PC-9 (cell line): ENCODE measurements around the gene RPL36AL. TPM values are rescaled to one million over a fixed set of nuclear protein-coding genes. Genes with fewer than 3 reads are reported as not detected.

Experiments
- BruUV-seq: library from RNA; stranded (reverse); fragments of 400-500 nt; replicated peaks from 2 replicates; lab custom pipeline; 2021; lab: Mats Ljungman, UMichigan
- CTCF ChIA-PET: fragments of 300-600 bp; sonication (Branson Sonifier 250); formaldehyde crosslinking; loops from one replicate; lab custom pipeline; 2022; ENCODE audit warnings: antibody characterized with exemption; lab: Charles Lee
- POLR2A ChIA-PET: fragments of 300-600 bp; sonication (Branson Sonifier 250); formaldehyde crosslinking; loops from one replicate; lab custom pipeline; 2022; ENCODE audit warnings: antibody characterized with exemption; ENCODE audit not compliant: unreplicated experiment; lab: Charles Lee
- DNase-seq, 2 experiments: peaks; one replicate each; pipeline versions ENCODE4 v3.0.0 to v3.0.0-alpha.2; 2015 to 2022; ENCODE audit warnings: mixed read lengths in 1 of 2
- H2AFZ ChIP-seq: fragments of 200-600 bp; sonication (generic); 2 replicates; pipeline ENCODE4 v1.8.1; 2017; ENCODE audit warnings: antibody characterized with exemption
- H3F3A ChIP-seq: fragments of 200-600 bp; sonication (generic); 2 replicates; pipeline ENCODE4 v1.8.1; 2017; ENCODE audit warnings: antibody characterized with exemption, mild to moderate bottlenecking, low read depth; ENCODE audit not compliant: insufficient read depth
- H3K27ac ChIP-seq: fragments of 200-600 bp; sonication (generic); 2 replicates; pipeline ENCODE4 v1.6.1; 2016; ENCODE audit warnings: mixed run types
- H3K27me3 ChIP-seq: fragments of 200-600 bp; sonication (generic); 2 replicates; pipeline ENCODE4 v1.6.1; 2016; ENCODE audit warnings: low read depth, mixed run types; ENCODE audit not compliant: insufficient read depth
- H3K36me3 ChIP-seq: fragments of 200-600 bp; sonication (generic); 2 replicates; pipeline ENCODE4 v1.6.1; 2016; ENCODE audit warnings: low read depth, mixed run types
- H3K4me1 ChIP-seq: fragments of 200-600 bp; sonication (generic); replicated peaks from 2 replicates; pipeline ENCODE4 v1.6.1; 2016; ENCODE audit warnings: mixed run types; ENCODE audit not compliant: insufficient read depth
- H3K4me2 ChIP-seq: fragments of 200-600 bp; sonication (generic); 2 replicates; pipeline ENCODE4 v1.6.1; 2017; ENCODE audit warnings: mixed run types
- H3K4me3 ChIP-seq: fragments of 200-600 bp; sonication (generic); 2 replicates; pipeline ENCODE4 v1.6.1; 2016; ENCODE audit warnings: mixed run types
- H3K79me2 ChIP-seq: fragments of 200-600 bp; sonication (generic); 2 replicates; pipeline ENCODE4 v1.6.1; 2017; ENCODE audit warnings: low read depth, mixed run types
- H3K9me2 ChIP-seq: fragments of 200-600 bp; sonication (generic); 2 replicates; pipeline ENCODE4 v1.8.1; 2017; ENCODE audit warnings: mild to moderate bottlenecking; ENCODE audit not compliant: insufficient read depth
- H3K9me3 ChIP-seq: fragments of 200-600 bp; sonication (generic); 2 replicates; pipeline ENCODE4 v1.8.1; 2016; ENCODE audit warnings: low read depth; ENCODE audit not compliant: insufficient read depth
- H4K20me1 ChIP-seq: fragments of 200-600 bp; sonication (generic); 2 replicates; pipeline ENCODE4 v1.8.1; 2017; ENCODE audit not compliant: insufficient read depth
- CTCF ChIP-seq: fragments of 200-600 bp; sonication (generic); conservative IDR thresholded peaks from 2 replicates; pipeline ENCODE4 v1.6.1; 2017; ENCODE audit warnings: mixed run types, antibody characterized with exemption, mild to moderate bottlenecking, moderate library complexity
- EZH2 ChIP-seq: fragments of 200-600 bp; sonication (generic); IDR thresholded peaks from 2 replicates; pipeline ENCODE4 v1.8.0; 2017; ENCODE audit warnings: antibody characterized with exemption, low read depth
- intact Hi-C: fragments of 100-400 bp; cut with micrococcal nuclease; formaldehyde crosslinking; loops from one replicate; pipeline ENCODE4 v1.10.0; 2022; ENCODE audit not compliant: unreplicated experiment
- total RNA-seq: library from RNA; stranded (reverse); gene quantifications from 2 replicates; pipeline ENCODE4 v1.2.3, GENCODE V29; 2021

RPL36AL gene
- total RNA-seq, 1 experiment from 2014 or later, result 151 TPM

GRCh38 chr14:49598189-49598484 lies 22.3 kb downstream of the RPL36AL start:
- H3K9me2 ChIP-seq, result no peaks in the 10 kb centered on the region
- no TSS peak for BruUV-seq
- peak overlapping the region; percentile 72 for H3K4me2 ChIP-seq
- peak overlapping the region; percentile 100 for H3K4me3 ChIP-seq
- H4K20me1 ChIP-seq, result no peaks in the 10 kb centered on the region
- DNase-seq, result no peak
- peaks cover 29% of the 10 kb centered on the region for H3K4me1 ChIP-seq
- TF ChIP-seq CTCF, result no peak
- no peak for TF ChIP-seq EZH2
- peak overlapping the region; percentile 91 for H2AFZ ChIP-seq
- H3K9me3 ChIP-seq, result no peaks in the 10 kb centered on the region
- H3K36me3 ChIP-seq, result no peaks in the 10 kb centered on the region; the same call in 1 of the 2 replicates
- intact Hi-C loops, result loop anchor here (1.0 kb wide), 1 partner anchor 22 kb away; the partner anchor contains the start of genes MGAT2 and RPL36AL
- CTCF ChIA-PET, result interaction anchor here (0.6 to 1.8 kb wide), 2 partner anchors 11 to 358 kb away, joined by 4 to 6 read pairs; partner anchors contain the start of gene RPS29
- H3K27ac ChIP-seq, result peak overlapping the region; percentile 83
- peaks cover 13% of the 10 kb centered on the region for H3F3A ChIP-seq
- no peaks in the 10 kb centered on the region for H3K27me3 ChIP-seq
- H3K79me2 ChIP-seq, result peaks cover 59% of the 10 kb centered on the region
- POLR2A ChIA-PET, result interaction anchor here (1.0 kb wide), 1 partner anchor 11 kb away, joined by 3 read pairs; no protein-coding TSS in a partner anchor

GRCh38 chr14:49594347-49595091 lies 25.9 kb downstream of the RPL36AL start:
- Histone ChIP-seq H3K9me2 (no peaks in the 10 kb centered on the region), H3K4me2 (no peak overlapping the region), H4K20me1 (no peaks in the 10 kb centered on the region), H3K9me3 (no peaks in the 10 kb centered on the region), H3K27me3 (no peaks in the 10 kb centered on the region), H3K79me2 (peaks cover 32% of the 10 kb centered on the region), H3K36me3 (no peaks in the 10 kb centered on the region; the same call in 1 of the 2 replicates), H2AFZ (no peak overlapping the region), H3K4me3 (no peak overlapping the region), H3K4me1 (peaks cover 14% of the 10 kb centered on the region), H3K27ac (no peak overlapping the region), H3F3A (peaks cover 19% of the 10 kb centered on the region; the same call in 1 of the 2 replicates)
- DNase-seq, result no peak
- no peak for TF ChIP-seq CTCF
- TF ChIP-seq EZH2, result no peak
- intact Hi-C loops, result no loop called here
- BruUV-seq, result no TSS peak
- ChIA-PET CTCF (no interaction called here), POLR2A (no interaction called here)

DNA sequence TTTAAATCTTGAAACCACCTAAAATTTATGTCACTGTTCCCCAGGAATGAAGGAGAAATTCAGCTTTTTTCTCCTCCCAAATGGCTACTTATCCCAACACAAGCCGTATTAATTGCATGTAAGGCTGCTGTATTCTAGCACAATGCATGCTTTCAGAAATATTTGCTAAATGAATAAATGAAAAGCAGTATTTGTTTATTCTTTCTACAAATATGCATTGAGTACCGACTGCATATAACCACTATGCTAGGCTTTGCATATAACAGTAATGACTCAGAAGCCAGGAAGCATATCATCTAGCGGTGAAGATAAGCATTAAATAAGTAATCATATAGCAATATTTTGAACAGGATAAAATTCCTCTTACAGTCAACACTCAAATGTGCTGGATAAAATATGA lies 27.4 kb downstream of the RPL36AL start:
- Histone ChIP-seq H2AFZ (no peak overlapping the region), H4K20me1 (no peaks in the 10 kb centered on the region), H3K27ac (no peak overlapping the region), H3K4me3 (no peak overlapping the region), H3F3A (peaks cover 11% of the 10 kb centered on the region; the same call in 1 of the 2 replicates), H3K4me1 (peaks cover 14% of the 10 kb centered on the region), H3K79me2 (peaks cover 19% of the 10 kb centered on the region), H3K36me3 (no peaks in the 10 kb centered on the region; the same call in 1 of the 2 replicates), H3K9me2 (no peaks in the 10 kb centered on the region), H3K9me3 (no peaks in the 10 kb centered on the region), H3K27me3 (no peaks in the 10 kb centered on the region), H3K4me2 (no peak overlapping the region)
- no peak for TF ChIP-seq EZH2
- no peak for TF ChIP-seq CTCF
- DNase-seq, result no peak
- POLR2A ChIA-PET, result no interaction called here
- CTCF ChIA-PET, result no interaction called here
- intact Hi-C loops, result no loop called here
- no TSS peak for BruUV-seq
